AG20443 (cell line): ENCODE data around the gene ARMC5.
A peak's percentile ranks its signal among the peaks of the same experiment; 100 is the strongest.

Experiments
- DNase-seq: peaks from one replicate; pipeline ENCODE4 v3.0.0; 2012; ENCODE audit warnings: low spot score, mixed read lengths

ARMC5 gene

DNA sequence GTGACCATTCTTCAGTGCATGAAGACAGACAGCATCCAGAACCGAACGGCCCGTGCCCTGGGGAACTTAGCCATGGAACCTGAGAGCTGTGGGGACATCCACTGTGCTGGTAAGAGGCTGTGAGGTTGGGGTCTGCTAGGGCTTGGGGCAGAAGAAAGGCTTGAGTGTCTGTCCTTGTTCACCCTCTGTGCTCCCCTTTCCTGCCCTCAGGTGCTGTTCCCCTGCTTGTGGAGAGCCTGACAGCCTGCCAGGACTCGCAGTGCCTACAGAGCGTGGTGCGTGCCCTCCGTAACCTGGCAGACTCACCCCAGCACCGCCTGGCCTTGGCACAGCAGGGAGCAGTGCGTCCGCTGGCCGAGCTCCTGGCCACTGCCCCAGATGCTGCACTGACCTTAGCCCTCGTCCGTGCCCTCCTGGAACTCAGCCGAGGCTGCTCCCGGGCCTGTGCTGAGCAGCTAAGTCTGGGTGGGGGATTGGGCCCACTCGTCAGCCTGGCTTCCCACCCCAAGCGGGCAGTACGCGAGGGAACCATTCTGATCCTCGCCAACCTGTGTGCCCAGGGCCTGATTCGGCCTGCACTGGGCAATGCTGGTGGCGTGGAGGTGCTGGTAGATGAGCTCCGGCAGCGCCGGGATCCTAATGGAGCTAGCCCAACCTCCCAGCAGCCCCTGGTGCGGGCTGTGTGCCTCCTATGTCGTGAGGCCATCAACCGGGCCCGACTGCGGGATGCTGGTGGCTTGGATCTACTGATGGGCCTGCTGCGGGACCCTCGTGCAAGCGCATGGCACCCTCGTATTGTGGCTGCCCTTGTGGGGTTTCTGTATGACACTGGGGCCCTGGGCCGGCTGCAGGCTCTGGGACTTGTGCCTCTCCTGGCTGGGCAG lies 2.9 kb downstream of the ARMC5 start:
- DNase-seq: no peak

DNA sequence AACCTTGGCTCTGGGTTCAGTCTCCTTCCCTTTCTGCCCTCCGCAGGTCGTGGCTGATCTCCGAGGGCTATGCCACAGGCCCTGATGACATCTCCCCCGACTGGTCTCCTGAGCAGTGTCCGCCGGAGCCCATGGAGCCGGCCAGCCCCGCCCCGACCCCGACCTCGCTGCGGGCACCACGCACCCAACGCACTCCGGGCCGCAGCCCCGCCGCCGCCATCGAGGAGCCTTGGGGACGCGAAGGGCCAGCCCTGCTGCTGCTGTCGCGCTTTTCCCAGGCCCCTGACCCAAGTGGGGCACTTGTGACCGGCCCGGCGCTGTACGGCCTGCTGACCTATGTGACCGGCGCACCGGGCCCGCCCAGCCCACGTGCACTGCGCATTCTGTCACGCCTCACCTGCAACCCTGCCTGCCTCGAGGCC lies 5.1 kb downstream of the ARMC5 start:
- no peak for DNase-seq

DNA sequence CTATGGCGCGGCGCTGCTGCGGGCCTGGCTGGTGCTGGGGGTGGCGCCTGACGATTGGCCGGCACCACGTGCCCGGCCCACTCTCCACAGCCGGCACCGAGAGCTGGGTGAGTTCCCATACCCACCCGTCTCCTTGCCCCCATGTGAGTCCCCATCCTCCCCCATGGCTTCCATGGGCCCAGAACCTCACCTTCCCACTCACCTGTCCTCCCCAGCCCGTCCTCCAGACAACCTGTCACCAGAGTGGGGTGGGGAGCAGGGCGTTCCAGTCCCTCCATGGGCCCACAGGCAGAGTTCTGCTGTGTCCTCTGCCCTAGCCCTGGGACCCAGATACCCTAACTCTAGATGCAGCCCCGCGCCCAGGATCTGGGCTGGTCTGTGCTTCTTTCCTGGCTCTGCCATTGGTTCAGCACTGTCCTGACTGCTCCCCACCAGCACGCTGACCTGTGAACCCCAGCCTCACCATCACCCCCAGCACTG lies 5.5 kb downstream of the ARMC5 start:
- no peak for DNase-seq

DNA sequence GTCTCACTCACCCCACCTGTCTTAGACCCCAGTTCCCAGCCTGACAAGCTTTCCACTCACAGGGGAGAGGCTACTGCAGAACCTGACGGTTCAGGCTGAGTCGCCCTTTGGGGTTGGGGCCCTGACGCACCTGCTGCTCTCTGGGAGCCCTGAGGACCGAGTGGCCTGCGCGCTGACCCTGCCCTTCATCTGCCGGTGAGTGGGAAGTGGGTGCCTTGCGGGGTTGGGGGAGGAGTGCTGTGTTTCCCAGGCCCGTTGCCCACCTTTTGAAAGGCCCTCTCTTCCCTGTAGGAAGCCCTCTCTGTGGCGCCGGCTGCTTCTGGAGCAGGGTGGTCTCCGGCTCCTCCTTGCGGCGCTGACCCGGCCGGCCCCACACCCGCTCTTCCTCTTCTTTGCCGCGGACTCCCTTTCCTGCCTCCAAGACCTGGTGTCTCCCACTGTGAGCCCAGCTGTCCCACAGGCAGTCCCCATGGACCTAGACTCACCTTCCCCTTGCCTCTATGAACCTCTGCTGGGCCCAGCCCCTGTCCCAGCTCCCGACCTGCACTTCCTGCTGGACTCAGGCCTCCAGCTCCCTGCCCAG lies 6.6 kb downstream of the ARMC5 start:
- no peak for DNase-seq

DNA sequence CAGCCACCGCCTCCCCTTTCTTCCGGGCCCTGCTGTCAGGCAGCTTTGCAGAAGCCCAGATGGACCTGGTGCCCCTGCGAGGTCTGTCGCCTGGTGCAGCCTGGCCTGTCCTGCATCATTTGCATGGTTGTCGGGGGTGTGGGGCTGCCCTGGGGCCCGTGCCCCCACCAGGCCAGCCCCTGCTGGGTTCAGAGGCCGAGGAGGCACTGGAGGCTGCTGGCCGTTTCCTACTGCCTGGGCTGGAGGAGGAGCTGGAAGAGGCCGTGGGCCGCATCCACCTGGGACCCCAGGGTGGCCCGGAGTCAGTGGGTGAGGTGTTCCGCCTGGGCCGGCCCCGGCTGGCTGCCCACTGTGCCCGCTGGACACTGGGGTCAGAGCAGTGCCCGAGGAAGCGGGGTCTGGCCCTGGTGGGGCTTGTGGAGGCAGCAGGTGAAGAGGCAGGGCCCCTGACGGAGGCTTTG lies 7.1 kb downstream of the ARMC5 start:
- no peak for DNase-seq

DNA sequence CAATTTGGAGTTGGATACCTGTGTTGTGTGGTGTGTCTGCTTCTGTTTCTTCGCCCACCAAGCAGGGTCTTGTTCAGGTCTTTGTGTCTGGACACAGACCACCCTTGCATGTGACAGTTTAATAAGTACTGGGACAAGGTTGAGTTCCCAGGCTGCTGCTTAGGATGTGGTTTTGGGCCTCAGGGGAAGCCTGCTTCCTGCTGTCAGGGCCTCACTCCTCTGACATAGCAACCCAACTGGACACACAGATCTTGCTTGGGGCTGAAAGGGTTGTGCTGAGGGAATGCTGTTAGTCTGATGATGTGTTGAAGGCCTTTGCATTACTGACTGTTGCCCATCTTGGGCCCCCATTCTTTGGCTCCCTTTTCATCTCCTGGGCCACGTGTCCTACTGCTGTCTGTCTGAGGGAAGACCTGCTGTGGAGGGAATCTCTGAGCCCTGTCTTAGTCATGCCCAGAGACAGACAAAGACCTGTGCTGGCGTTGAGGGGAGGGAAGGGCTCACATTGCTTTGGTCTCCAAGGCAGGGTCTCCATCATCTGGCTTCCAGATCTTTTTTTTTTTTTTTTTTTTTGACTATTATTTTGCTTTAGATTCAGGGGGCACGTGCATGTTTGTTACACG lies 8.0 kb downstream of the ARMC5 start:
- no peak for DNase-seq

DNA sequence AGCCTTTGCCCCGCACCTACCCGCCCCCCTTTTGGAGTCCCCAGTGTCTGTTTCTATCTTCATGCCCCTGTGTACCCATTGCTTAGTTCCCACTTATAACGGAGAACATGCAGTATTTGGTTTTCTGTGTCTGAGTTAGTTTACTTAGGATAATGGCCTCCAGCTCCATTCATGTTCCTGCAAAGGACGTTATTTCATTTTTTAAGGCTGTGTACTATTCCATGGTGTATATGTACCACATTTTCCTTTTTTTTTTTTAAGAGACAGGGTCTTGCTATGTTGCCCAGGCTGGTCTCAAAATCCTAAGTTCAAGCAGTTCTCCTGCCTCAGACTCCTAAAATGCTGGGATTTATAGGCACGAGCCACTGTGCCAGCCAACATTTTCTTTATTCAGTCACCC lies 8.6 kb downstream of the ARMC5 start:
- DNase-seq: no peak

DNA sequence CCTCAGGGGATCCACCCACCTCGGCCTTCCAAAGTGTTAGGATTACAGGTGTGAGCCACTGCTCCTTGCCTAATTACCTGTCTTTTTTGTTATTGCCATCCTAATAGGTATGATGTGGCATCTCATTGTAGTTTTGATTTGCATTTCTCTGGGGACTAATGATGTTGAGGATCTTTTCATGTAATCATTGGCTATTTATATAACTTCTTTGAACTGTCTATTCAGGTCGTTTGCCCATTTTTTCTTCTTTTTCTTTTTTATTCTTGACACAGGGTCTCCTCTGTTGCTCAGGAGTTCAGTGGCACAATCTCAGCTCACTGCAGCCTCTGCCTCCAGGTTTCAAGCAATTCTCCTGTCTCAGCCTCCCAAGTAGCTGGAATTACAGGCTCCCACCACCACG lies 11.3 kb downstream of the ARMC5 start:
- DNase-seq: no peak

DNA sequence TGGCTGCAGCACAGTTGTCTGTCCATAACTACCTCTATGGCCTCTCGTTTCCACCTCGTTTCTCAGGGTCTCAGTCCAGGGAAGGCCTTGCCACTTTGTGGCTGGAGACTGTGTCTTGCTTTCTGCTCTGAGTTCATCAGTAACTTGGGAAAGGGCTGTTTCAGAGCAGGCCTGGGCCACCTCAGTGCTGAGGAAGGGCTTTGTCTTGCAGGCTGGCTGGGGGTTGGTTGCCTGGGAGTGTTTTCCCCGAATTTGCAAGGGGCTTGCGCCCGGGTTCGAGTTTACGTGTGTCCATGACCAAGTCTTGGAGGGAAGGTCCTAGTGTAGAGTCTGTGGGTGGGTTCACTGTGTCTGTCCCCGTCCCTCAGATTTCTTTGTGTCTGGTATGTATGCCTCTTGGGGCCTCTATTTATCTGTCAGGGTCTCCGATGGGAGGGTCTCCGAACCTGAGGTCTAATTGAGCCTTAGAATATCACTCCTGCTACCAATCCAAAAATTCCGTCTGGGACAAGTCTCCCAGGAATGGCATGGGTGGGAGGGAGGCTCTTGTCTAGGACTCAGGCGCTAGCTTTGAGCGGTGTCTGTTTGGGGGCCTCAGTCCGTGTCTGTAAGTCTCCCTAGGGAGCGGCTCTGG lies 12.1 kb downstream of the ARMC5 start:
- DNase-seq: no peak

DNA sequence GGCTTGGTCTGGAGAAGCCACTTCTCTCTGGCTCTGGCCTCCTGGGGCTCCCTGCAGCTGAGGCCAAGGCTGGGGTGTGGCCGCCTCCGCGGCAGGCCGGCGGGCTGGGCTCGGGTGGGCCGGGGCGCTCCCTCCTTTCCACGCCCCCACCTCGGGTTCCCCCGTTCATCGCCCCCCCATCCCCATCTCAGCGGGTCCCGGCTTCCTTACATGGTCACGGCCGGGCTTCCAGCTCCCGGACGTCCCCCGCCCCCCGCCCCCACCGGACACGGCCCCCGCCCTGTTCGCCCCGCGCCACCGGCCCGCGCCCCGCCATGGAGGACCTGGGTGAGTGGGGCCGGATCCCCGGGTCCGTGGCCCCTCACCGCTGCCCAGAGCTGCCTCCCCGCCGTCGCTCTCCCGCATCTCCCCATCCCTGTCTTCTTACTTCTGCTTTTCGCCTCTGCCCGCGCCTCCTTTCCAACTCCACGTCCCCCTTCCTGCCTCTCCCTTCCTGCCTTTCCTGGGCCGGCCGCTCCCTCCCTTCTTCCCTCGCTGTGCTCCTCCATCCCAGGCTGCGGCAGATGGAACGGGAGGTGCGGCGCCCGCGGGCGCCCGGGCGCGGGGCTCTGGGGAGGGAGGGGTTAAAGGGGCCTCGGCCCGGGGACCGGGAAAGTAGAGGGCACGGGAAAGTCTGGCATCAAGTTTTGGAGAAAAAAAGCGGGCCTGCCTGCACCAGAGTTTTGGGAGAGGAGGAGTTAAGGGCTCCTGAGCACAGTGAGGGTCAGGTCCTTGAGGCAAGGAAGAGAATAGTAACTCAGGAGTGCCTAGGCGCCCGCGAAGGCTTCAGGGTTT lies 12.8 kb downstream of the ARMC5 start, which contains the start of gene TGFB1I1:
TGFB1I1 (plus strand) TSS at position 278 of the 834 bp plus-strand sequence; CDS start at position 315, 37 bp downstream.
- peak; percentile 90 for DNase-seq

DNA sequence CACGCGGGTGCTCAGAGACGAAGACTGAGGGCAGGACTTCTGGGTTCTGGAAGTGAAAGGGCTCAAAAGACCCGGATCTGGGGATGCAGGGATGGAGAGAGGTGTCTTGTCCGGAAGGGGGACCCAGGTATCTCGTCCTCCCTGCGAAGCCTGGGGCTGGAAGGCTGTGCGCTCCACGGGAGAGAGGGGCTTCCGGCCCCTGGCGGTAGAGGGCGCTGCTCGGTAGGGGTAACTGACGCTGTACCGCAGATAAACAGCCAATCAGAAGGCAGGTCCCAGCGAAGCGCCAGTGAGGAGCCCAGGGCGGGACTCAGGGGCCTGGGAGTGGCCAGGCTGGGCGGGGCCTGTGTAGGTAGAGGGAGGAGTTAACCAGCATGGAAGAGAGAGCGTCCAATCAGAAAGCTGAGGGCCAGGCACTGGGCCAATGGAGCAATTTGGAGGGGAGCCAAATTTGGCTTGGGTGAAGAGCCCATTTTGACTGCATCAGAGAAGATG lies 13.5 kb downstream of the ARMC5 start:
- DNase-seq: peak; percentile 96

DNA sequence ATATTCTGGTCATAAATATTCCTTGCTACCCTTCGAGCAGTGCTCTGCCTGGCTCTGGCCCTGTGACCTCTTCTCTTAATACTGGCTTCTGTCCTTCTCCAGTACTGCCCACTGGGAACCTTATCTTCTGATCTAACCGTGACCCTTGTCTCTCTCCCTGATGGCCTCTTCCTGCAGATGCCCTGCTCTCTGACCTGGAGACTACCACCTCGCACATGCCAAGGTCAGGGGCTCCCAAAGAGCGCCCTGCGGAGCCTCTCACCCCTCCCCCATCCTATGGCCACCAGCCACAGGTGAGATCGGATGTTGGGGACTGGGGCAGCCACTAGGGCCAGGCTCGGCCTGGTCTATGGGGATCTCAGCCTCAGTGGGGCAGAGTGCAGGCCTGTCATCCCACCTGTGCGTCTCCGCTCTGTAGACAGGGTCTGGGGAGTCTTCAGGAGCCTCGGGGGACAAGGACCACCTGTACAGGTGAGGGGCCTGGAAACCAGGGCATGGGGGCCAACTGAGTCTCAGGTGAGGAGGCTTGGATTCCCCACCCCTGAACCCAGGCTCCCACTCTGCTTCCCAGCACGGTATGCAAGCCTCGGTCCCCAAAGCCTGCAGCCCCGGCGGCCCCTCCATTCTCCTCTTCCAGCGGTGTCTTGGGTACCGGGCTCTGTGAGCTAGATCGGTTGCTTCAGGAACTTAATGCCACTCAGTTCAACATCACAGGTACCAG lies 14.1 kb downstream of the ARMC5 start:
- no peak for DNase-seq

DNA sequence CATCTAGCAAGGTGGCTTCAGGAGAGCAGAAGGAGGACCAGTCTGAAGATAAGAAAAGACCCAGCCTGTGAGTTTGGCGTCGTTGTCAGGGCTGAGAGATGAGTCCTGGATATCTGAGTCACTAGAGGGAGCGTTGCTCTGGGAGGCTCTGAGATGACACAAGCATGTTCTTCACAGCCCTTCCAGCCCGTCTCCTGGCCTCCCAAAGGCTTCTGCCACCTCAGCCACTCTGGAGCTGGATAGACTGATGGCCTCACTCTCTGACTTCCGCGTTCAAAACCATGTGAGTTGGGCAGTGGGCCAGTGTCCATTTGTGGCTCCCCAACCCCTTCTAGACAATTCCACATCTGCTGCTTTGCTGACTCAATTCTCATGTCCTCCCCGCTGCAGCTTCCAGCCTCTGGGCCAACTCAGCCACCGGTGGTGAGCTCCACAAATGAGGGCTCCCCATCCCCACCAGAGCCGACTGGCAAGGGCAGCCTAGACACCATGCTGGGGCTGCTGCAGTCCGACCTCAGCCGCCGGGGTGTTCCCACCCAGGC lies 14.9 kb downstream of the ARMC5 start:
- peak; percentile 87 for DNase-seq

DNA sequence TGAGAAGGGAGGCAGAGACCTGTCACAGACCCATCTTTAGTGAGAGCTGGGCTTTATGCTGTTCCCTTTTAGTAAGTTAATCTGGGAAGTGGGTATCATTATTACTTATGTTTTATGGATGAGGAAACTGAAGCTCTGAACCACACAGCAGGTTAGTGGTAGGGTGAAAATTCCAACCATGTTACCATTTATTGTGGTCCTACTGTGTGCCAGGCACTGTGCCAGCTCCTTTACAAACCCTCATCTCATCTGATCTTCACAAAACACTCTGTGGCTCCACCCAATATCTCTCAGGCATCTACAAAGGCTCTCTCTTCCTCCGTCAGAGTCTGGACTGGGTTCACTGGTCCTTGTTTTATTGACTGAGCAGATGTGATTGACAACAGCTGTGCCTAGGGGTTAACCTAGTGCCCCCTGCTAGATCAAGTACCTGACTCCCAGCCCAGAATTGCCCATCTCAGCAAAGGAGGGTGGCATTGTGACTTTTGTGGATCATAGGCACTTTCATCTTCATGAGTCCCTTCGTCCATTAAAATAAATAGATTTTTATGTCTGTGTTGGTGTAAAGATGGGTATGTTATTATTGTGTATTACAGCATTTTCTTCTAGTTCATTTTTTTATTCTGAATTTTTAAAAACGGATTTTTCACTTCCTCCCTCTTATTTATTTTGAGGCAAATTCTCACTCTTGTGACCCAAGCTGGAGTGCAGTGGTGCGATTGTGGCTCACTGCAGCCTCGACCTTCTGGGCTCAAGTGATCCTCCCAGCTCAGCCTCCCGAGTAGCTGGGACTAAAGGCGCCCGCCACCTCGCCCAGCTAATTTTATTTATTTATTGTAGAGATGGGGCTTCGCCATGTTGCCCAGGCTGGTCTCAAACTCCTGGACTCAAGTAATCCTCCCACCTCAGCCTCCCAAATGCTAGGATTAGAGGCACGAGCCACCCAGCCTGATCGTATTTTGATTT lies 15.8 kb downstream of the ARMC5 start:
- no peak for DNase-seq

DNA sequence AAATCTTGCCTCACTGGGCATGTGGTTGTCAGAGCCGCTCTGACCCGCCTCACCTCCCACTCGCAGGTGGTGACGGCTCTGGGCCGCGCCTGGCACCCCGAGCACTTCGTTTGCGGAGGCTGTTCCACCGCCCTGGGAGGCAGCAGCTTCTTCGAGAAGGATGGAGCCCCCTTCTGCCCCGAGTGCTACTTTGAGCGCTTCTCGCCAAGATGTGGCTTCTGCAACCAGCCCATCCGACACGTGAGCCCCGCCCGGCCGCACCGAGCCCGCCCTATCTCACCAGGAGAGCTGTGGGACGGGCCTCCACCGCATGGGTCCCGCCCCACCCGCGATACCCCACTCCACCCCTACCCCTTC lies 16.6 kb downstream of the ARMC5 start:
- no peak for DNase-seq

DNA sequence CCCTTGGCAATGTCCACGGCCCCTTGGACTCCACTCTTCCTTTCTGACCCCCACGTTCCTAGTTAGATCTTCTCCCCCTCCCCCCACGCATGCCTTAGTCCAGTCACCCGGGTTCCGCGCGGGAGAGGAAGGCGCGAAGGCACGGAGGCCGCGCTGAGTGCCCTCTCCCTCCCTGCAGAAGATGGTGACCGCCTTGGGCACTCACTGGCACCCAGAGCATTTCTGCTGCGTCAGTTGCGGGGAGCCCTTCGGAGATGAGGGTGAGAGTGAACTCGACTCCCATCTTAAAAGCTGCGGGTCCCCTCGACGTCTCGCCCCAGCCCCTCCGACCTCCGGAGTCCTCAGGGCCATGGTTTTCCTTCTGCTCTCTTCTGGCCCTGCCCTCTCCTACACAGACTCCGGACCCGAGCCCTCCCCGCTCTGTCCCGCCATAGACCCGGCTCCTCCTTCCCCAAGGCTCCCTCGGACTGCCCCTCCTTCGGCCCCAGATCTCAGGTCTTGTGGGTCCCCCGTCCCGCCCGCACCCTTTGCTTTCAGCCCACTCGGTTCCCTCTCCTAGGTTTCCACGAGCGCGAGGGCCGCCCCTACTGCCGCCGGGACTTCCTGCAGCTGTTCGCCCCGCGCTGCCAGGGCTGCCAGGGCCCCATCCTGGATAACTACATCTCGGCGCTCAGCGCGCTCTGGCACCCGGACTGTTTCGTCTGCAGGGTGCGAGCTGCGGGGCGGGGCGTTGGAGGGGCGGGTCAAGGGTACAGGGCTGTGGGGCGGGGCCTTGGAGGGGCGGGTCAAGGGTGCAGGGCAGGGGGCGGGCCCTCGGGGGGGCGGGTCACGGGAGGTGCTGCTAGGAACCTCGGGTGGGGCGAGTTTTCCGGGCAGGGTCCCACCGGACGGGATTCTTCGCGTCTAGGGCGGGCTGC lies 17.3 kb downstream of the ARMC5 start:
- DNase-seq: no peak

DNA sequence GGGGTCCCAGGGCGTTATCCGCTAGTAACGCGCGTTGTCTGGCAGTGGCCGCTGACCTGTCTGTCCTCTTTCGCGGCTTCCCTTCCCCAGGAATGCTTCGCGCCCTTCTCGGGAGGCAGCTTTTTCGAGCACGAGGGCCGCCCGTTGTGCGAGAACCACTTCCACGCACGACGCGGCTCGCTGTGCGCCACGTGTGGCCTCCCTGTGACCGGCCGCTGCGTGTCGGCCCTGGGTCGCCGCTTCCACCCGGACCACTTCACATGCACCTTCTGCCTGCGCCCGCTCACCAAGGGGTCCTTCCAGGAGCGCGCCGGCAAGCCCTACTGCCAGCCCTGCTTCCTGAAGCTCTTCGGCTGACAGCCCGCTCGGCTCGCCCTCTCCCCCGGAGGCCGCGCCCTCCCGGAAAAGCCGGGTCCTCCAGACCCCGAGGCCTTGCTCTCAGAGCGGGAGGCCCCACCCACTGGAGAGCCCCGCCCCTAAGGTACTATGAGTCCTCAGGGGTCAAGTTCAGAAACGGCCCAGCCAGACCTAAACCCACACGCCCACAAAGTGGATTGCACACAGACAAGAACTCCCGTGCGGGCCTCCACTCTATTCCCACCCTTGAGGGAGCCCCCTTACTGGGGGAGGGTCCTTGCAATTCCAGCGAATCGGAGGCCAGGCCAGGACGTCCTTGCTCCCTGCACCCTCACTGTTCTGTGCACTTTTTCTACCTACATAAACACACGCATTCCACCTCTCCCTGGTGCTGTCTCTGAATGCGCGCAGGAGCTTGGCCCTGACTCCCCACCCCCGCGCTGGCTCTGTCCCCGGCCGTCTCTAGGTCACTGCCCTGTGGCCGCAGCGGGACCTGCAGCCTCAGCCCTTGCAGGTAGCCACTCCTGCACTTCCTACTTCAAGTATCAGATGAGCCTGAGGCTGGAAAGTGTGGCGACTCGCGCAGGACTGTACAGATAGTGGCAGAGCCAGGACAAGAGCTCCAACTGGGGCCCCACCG lies 18.2 kb downstream of the ARMC5 start:
- DNase-seq: no peak
